GM18502 (cell line): ENCODE data around the gene ZGPAT.

Experiments used
- ATAC-seq: cut with Tn5 transposase; IDR thresholded peaks from one replicate; pipeline ENCODE4 v1.9.1; 2021; ENCODE audit warnings: mild to moderate bottlenecking; ENCODE audit not compliant: unreplicated experiment, poor library complexity

Gene ZGPAT

GRCh38 chr20:63777614-63778013 is 69.8 kb downstream of the ZGPAT start:
- no peak for ATAC-seq

- ATAC-seq: no peak
These were observed 70.4 kb downstream of the ZGPAT start for GRCh38 chr20:63778034-63778752.

- ATAC-seq: no peak
These were observed 71.0 kb downstream of the ZGPAT start for GRCh38 chr20:63778857-63779256.

GRCh38 chr20:63781181-63781580 is 73.3 kb downstream of the ZGPAT start:
- no peak for ATAC-seq

- no peak for ATAC-seq
These were observed 74.2 kb downstream of the ZGPAT start for GRCh38 chr20:63782051-63782471.

GRCh38 chr20:63782521-63782971 is 74.7 kb downstream of the ZGPAT start:
- no peak for ATAC-seq

- no peak for ATAC-seq
These were observed 76.1 kb downstream of the ZGPAT start for GRCh38 chr20:63783970-63784369.

- no peak for ATAC-seq
These were observed 77.9 kb downstream of the ZGPAT start for GRCh38 chr20:63785691-63786131.
